ENCODE data around the gene NADSYN1.

The NADSYN1 gene

DNA sequence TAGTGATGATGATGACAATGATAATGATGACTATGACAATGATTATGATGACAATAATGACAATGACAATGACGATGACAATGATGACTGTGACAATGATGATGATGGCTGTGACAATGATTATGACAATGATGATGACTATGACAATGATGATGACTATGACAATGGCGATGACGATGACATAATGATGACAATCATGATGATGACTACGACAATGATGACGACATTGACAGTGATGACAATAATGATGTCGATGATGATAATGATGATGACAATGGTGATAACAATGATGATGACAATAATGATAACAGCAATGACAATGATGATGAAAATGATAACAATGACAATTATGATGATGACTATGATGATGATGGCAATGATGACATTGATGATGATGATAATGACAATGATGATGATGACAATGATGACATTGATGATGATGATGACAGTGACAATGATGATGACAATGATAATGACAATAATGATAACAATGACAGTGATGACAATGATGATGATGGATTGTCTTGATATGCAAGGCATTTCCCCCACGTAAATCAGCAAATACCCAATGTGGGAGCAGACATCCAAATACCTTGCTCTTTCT lies 42.5 kb upstream of the NADSYN1 start (continued):
- TF ChIP-seq ZNF548 (tag by site-specific recombination; IDR thresholded peaks at IDR 0.05) (no peak), ZNF560 (tag by site-specific recombination; IDR thresholded peaks at IDR 0.05; ENCODE audit: borderline replicate concordance) (no peak), ZNF274 (IDR thresholded peaks at IDR 0.05; ENCODE audit: low read length) (no peak), ZNF274 (tag by site-specific recombination; IDR thresholded peaks at IDR 0.05; ENCODE audit: borderline replicate concordance) (no peak), GLI4 (tag by site-specific recombination; IDR thresholded peaks at IDR 0.05) (no peak), ZNF133 (tag by site-specific recombination; IDR thresholded peaks at IDR 0.05) (no peak), SCRT2 (tag by site-specific recombination; IDR thresholded peaks at IDR 0.05) (no peak), ZNF391 (tag by site-specific recombination; IDR thresholded peaks at IDR 0.05; ENCODE audit: borderline replicate concordance, low read depth) (no peak), RBAK (tag by site-specific recombination; IDR thresholded peaks at IDR 0.05) (0 out of 2 replicates have a peak, but pooled peaks have one; percentile 74), ZNF623 (tag by site-specific recombination; IDR thresholded peaks at IDR 0.05) (no peak), ZNF830 (tag by site-specific recombination; IDR thresholded peaks at IDR 0.05; ENCODE audit: low read depth) (no peak), ZNF350 (tag by site-specific recombination; IDR thresholded peaks at IDR 0.05) (no peak), ZNF791 (tag by site-specific recombination; IDR thresholded peaks at IDR 0.05) (no peak), TCF7L2 (IDR thresholded peaks at IDR 0.05; ENCODE audit: borderline replicate concordance, low read depth, low read length) (no peak), ZBTB7A (tag by site-specific recombination; IDR thresholded peaks at IDR 0.05; ENCODE audit: low read depth) (no peak), ZNF202 (tag by site-specific recombination; IDR thresholded peaks at IDR 0.05; ENCODE audit: borderline replicate concordance) (no peak), ZNF138 (tag by site-specific recombination; IDR thresholded peaks at IDR 0.05; ENCODE audit: borderline replicate concordance) (no peak), ZNF501 (tag by site-specific recombination; IDR thresholded peaks at IDR 0.05) (no peak), ZFP69B (tag by site-specific recombination; IDR thresholded peaks at IDR 0.05) (no peak), ZNF561 (tag by site-specific recombination; IDR thresholded peaks at IDR 0.05; ENCODE audit: borderline replicate concordance) (no peak), ZNF214 (tag by site-specific recombination; IDR thresholded peaks at IDR 0.05; ENCODE audit: borderline replicate concordance) (no peak), HOXC10 (CRISPR knock-in tag; IDR thresholded peaks at IDR 0.05) (no peak), ZNF302 (tag by site-specific recombination; IDR thresholded peaks at IDR 0.05; ENCODE audit: low read depth) (no peak), ZNF521 (tag by site-specific recombination; IDR thresholded peaks at IDR 0.05) (0 out of 2 replicates have a peak, but pooled peaks have one; percentile 18), ZNF16 (tag by site-specific recombination; IDR thresholded peaks at IDR 0.05; ENCODE audit: low read depth) (no peak), MZF1 (tag by site-specific recombination; IDR thresholded peaks at IDR 0.05; ENCODE audit: borderline replicate concordance) (no peak), ZNF792 (tag by site-specific recombination; IDR thresholded peaks at IDR 0.05) (no peak), ZNF24 (tag by site-specific recombination; IDR thresholded peaks at IDR 0.05) (no peak), ZNF223 (tag by site-specific recombination; IDR thresholded peaks at IDR 0.05) (no peak), ZNF266 (tag by site-specific recombination; IDR thresholded peaks at IDR 0.05; ENCODE audit: low read depth) (no peak)
- TF ChIP-seq, protein P1, sequence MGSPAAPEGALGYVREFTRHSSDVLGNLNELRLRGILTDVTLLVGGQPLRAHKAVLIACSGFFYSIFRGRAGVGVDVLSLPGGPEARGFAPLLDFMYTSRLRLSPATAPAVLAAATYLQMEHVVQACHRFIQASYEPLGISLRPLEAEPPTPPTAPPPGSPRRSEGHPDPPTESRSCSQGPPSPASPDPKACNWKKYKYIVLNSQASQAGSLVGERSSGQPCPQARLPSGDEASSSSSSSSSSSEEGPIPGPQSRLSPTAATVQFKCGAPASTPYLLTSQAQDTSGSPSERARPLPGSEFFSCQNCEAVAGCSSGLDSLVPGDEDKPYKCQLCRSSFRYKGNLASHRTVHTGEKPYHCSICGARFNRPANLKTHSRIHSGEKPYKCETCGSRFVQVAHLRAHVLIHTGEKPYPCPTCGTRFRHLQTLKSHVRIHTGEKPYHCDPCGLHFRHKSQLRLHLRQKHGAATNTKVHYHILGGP (tag by site-specific recombination; IDR thresholded peaks at IDR 0.05): no peak; the same call in 1 of the 2 replicates
- TF ChIP-seq, protein P2, sequence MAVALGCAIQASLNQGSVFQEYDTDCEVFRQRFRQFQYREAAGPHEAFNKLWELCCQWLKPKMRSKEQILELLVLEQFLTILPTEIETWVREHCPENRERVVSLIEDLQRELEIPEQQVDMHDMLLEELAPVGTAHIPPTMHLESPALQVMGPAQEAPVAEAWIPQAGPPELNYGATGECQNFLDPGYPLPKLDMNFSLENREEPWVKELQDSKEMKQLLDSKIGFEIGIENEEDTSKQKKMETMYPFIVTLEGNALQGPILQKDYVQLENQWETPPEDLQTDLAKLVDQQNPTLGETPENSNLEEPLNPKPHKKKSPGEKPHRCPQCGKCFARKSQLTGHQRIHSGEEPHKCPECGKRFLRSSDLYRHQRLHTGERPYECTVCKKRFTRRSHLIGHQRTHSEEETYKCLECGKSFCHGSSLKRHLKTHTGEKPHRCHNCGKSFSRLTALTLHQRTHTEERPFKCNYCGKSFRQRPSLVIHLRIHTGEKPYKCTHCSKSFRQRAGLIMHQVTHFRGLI (tag by site-specific recombination; IDR thresholded peaks at IDR 0.05): no peak
- TF ChIP-seq, protein P3, sequence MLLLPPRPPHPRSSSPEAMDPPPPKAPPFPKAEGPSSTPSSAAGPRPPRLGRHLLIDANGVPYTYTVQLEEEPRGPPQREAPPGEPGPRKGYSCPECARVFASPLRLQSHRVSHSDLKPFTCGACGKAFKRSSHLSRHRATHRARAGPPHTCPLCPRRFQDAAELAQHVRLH (tag by site-specific recombination; IDR thresholded peaks at IDR 0.05): no peak
- TF ChIP-seq, protein P4, sequence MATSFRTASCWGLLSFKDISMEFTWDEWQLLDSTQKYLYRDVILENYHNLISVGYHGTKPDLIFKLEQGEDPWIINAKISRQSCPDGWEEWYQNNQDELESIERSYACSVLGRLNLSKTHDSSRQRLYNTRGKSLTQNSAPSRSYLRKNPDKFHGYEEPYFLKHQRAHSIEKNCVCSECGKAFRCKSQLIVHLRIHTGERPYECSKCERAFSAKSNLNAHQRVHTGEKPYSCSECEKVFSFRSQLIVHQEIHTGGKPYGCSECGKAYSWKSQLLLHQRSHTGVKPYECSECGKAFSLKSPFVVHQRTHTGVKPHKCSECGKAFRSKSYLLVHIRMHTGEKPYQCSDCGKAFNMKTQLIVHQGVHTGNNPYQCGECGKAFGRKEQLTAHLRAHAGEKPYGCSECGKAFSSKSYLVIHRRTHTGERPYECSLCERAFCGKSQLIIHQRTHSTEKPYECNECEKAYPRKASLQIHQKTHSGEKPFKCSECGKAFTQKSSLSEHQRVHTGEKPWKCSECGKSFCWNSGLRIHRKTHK (tag by site-specific recombination; IDR thresholded peaks at IDR 0.05): 0 out of 2 replicates have a peak, but pooled peaks have one; percentile 9
- TF ChIP-seq, protein P5, sequence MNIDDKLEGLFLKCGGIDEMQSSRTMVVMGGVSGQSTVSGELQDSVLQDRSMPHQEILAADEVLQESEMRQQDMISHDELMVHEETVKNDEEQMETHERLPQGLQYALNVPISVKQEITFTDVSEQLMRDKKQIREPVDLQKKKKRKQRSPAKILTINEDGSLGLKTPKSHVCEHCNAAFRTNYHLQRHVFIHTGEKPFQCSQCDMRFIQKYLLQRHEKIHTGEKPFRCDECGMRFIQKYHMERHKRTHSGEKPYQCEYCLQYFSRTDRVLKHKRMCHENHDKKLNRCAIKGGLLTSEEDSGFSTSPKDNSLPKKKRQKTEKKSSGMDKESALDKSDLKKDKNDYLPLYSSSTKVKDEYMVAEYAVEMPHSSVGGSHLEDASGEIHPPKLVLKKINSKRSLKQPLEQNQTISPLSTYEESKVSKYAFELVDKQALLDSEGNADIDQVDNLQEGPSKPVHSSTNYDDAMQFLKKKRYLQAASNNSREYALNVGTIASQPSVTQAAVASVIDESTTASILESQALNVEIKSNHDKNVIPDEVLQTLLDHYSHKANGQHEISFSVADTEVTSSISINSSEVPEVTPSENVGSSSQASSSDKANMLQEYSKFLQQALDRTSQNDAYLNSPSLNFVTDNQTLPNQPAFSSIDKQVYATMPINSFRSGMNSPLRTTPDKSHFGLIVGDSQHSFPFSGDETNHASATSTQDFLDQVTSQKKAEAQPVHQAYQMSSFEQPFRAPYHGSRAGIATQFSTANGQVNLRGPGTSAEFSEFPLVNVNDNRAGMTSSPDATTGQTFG (tag by site-specific recombination; IDR thresholded peaks at IDR 0.05; ENCODE audit: borderline replicate concordance): peak; percentile 90
